ENCODE measurements around the gene PPM1E. TPM values are rescaled to one million over a fixed set of nuclear protein-coding genes. Genes with fewer than 3 reads are reported as not detected.
A peak's percentile ranks its signal among the peaks of the same experiment; 100 is the strongest.
"Not testable (repeated sequence)": the region's sequence is repeated elsewhere in the genome, so short reads cannot be mapped to it uniquely, and the experiment has no call there.

PPM1E gene
- total RNA-seq, 1 donor from 2014 or later: 0.26 TPM

DNA sequence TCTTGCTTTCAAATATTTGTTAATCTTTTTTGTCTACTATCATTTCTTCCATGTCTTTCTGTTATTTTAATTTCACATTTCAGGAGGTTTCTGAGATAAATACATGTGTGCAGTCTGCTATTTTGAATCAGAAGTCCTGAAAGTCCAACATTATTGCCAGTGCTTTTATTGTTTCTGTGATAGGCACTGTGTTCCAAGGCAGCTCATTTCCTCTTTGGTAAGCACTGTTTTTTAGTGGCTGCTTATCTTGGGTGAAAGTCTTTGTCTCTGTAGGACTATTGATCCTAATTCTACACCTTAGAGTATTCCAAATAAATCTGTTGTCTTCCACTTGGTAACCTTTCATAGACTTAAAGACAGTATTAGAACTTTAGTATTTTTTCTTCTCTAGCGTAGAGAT is 76.1 kb downstream of the PPM1E start:
- Mint-ChIP-seq H3K4me1 (ENCODE audit: unreplicated experiment) (no peaks in the 10 kb centered on the region), H3K27ac (ENCODE audit: unreplicated experiment) (no peak overlapping the region), H3K36me3 (ENCODE audit: low read depth, unreplicated experiment) (no peaks in the 10 kb centered on the region), H3K4me3 (ENCODE audit: unreplicated experiment) (no peak overlapping the region), H3K27me3 (ENCODE audit: unreplicated experiment) (no peaks in the 10 kb centered on the region), H3K9me3 (ENCODE audit: unreplicated experiment) (no peaks in the 10 kb centered on the region)
- no peak for DNase-seq (ENCODE audit: low spot score)
- TF ChIP-seq, protein P1, sequence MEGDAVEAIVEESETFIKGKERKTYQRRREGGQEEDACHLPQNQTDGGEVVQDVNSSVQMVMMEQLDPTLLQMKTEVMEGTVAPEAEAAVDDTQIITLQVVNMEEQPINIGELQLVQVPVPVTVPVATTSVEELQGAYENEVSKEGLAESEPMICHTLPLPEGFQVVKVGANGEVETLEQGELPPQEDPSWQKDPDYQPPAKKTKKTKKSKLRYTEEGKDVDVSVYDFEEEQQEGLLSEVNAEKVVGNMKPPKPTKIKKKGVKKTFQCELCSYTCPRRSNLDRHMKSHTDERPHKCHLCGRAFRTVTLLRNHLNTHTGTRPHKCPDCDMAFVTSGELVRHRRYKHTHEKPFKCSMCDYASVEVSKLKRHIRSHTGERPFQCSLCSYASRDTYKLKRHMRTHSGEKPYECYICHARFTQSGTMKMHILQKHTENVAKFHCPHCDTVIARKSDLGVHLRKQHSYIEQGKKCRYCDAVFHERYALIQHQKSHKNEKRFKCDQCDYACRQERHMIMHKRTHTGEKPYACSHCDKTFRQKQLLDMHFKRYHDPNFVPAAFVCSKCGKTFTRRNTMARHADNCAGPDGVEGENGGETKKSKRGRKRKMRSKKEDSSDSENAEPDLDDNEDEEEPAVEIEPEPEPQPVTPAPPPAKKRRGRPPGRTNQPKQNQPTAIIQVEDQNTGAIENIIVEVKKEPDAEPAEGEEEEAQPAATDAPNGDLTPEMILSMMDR (IDR thresholded peaks at IDR 0.05; ENCODE audit: unreplicated experiment): no peak

DNA sequence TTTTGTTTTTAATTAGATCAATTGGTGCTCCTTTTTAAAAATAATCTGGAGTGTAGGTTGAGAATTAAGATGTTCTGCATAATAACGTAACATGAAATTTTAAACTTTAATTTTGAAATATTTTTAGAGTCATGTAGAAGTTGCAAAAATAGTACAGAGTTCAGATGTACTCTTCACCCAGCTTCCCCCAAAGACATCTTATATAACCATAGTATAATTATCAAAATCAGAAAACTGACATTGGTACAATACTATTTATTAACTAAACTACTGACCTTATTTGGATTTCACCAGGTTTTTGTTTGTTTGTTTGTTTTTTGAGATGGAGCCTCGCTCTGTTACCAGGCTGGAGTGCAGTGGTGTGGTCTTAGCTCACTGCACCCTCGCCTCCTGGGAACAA is 76.9 kb downstream of the PPM1E start:
- DNase-seq (ENCODE audit: low spot score): no peak
- Mint-ChIP-seq H3K36me3 (ENCODE audit: low read depth, unreplicated experiment) (no peaks in the 10 kb centered on the region), H3K27me3 (ENCODE audit: unreplicated experiment) (no peaks in the 10 kb centered on the region), H3K9me3 (ENCODE audit: unreplicated experiment) (no peaks in the 10 kb centered on the region), H3K4me1 (ENCODE audit: unreplicated experiment) (no peaks in the 10 kb centered on the region), H3K27ac (ENCODE audit: unreplicated experiment) (no peak overlapping the region), H3K4me3 (ENCODE audit: unreplicated experiment) (no peak overlapping the region)
- TF ChIP-seq, protein P1 (IDR thresholded peaks at IDR 0.05; ENCODE audit: unreplicated experiment): no peak

DNA sequence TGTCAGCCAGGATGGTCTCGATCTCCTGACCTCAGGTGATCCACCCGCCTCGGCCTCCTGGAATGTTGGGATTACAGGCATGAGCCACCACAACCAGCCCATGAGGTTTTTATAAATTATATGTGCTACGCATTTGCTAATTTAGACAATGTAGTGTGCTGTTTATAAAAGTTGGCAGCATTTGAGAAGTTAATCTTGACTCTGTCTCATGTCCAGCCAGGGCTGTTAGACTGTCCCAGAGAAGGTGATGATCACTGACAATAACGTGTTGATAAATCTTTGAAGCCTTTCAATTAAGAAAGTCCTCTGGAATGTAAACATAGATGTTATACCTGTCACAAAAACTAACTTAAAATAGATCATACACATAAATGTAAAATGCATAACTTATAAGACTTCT is 82.0 kb downstream of the PPM1E start:
- no peaks in the 10 kb centered on the region for H3K27me3 Mint-ChIP-seq (ENCODE audit: unreplicated experiment)
- TF ChIP-seq, protein P1 (IDR thresholded peaks at IDR 0.05; ENCODE audit: unreplicated experiment): no peak
- H3K4me1 Mint-ChIP-seq (ENCODE audit: unreplicated experiment): peaks cover 9% of the 10 kb centered on the region
- no peaks in the 10 kb centered on the region for H3K9me3 Mint-ChIP-seq (ENCODE audit: unreplicated experiment)
- H3K27ac Mint-ChIP-seq (ENCODE audit: unreplicated experiment): no peak overlapping the region
- DNase-seq (ENCODE audit: low spot score): no peak
- H3K4me3 Mint-ChIP-seq (ENCODE audit: unreplicated experiment): no peak overlapping the region
- no peaks in the 10 kb centered on the region for H3K36me3 Mint-ChIP-seq (ENCODE audit: low read depth, unreplicated experiment)

DNA sequence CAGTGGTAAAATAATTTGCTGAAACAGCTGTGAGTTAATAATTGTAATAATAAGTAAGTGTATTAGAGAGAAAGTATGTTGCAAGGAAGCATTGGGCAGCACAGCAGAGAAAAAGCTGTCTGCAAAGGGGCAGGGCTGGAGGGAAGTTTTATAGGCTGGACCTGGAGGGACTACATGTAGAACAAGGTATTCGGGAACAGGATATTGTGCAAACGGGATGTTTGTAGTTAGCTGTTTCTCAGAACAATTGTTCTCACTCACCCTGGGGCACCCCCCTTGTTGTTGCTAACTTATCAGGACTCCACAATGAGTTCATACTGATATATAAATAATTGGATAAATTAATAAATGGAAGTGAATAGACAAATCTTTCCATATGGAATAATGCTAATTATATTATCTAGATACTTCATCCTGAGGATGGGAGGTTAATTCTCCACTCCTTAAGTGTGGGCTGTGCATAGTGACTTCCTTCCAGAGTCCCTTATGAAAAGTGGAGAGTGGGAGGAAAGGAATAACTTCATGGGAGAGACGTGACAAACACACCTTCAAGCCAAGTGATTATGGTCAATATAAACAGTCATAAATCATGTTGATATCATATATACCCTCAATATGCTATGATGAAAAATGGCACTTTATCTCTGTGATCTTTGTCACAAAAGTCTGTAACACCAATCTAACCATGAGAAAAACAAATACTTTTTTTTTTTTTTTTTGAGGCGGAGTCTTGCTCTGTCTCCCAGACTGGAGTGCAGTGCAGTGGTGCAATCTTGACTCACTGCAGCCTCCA is 85.4 kb downstream of the PPM1E start:
- no peak overlapping the region for H3K27ac Mint-ChIP-seq (ENCODE audit: unreplicated experiment)
- H3K27me3 Mint-ChIP-seq (ENCODE audit: unreplicated experiment): no peaks in the 10 kb centered on the region
- H3K36me3 Mint-ChIP-seq (ENCODE audit: low read depth, unreplicated experiment): no peaks in the 10 kb centered on the region
- TF ChIP-seq, protein P1 (IDR thresholded peaks at IDR 0.05; ENCODE audit: unreplicated experiment): no peak
- H3K9me3 Mint-ChIP-seq (ENCODE audit: unreplicated experiment): no peaks in the 10 kb centered on the region
- peak; percentile 8 for DNase-seq (ENCODE audit: low spot score)
- peaks cover 9% of the 10 kb centered on the region for H3K4me1 Mint-ChIP-seq (ENCODE audit: unreplicated experiment)
- H3K4me3 Mint-ChIP-seq (ENCODE audit: unreplicated experiment): no peak overlapping the region

DNA sequence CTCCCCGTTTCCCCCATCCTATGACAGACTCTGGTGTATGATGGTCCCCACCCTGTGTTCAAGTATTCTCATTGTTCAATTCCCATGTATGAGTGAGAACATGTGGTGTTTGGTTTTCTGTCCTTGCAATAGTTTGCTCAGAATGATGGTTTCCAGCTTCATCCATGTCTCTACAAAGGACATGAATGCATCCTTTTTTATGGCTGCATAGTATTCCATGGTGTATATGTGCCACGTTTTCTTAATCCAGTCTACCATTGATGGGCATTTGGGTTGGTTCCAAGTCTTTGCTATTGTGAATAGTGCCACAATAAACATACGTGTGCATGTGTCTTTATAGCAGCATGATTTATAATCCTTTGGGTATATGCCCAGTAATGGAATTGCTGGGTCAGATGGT is 90.8 kb downstream of the PPM1E start:
- DNase-seq (ENCODE audit: low spot score); H3K9me3 Mint-ChIP-seq (ENCODE audit: unreplicated experiment); H3K4me3 Mint-ChIP-seq (ENCODE audit: unreplicated experiment); H3K4me1 Mint-ChIP-seq (ENCODE audit: unreplicated experiment); H3K27ac Mint-ChIP-seq (ENCODE audit: unreplicated experiment); H3K27me3 Mint-ChIP-seq (ENCODE audit: unreplicated experiment); H3K36me3 Mint-ChIP-seq (ENCODE audit: low read depth, unreplicated experiment): not testable (repeated sequence)

DNA sequence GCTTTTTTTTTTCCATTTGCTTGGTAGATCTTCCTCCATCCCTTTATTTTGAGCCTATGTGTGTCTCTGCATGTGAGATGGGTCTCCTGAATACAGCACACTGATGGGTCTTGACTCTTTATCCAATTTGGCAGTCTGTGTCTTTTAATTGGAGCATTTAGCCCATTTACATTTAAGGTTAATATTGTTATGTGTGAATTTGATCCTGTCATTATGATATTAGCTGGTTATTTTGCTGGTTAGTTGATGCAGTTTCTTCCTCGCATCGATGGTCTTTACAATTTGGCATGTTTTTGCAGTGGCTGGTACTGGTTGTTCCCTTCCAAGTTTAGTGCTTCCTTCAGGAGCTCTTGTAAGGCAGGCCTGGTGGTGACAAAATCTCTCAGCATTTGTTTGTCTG is 94.5 kb downstream of the PPM1E start:
- H3K4me3 Mint-ChIP-seq (ENCODE audit: unreplicated experiment); DNase-seq (ENCODE audit: low spot score); H3K27me3 Mint-ChIP-seq (ENCODE audit: unreplicated experiment); H3K9me3 Mint-ChIP-seq (ENCODE audit: unreplicated experiment); H3K4me1 Mint-ChIP-seq (ENCODE audit: unreplicated experiment); H3K36me3 Mint-ChIP-seq (ENCODE audit: low read depth, unreplicated experiment); H3K27ac Mint-ChIP-seq (ENCODE audit: unreplicated experiment): not testable (repeated sequence)
